HEK293 (cell line): ENCODE measurements around the gene GUK1.

Source experiments
- CTCF ChIA-PET: fragments of 350-600 bp; formaldehyde crosslinking; extraction: SDS; loops from one replicate; lab custom pipeline; 2021; ENCODE audit warnings: antibody characterized with exemption; lab: Yijun Ruan, JAX
- POLR2A ChIA-PET: fragments of 300-600 bp; formaldehyde crosslinking; extraction: SDS; loops from one replicate; lab custom pipeline; 2020; ENCODE audit warnings: antibody characterized with exemption, inconsistent platforms; lab: Yijun Ruan, JAX
- H3K27ac ChIP-seq: fragments of 200-500 bp; sonication (Bioruptor generic); 2 replicates; pipeline ENCODE4 v1.5.1; 2014; ENCODE audit warnings: low read depth, low read length, control low read depth, inconsistent platforms; ENCODE audit errors: extremely low read depth
- H3K36me3 ChIP-seq, 2 experiments: fragments of 200-500 bp in 1 of 2; sonication (Bioruptor generic) in 1 of 2; 1 replicate in 1 of 2; 2 replicates in 1 of 2; pipeline ENCODE4 v1.5.1; 2014 to 2017; ENCODE audit warnings: inconsistent platforms in 2 of 2, low read length in 2 of 2; ENCODE audit not compliant: control insufficient read depth in 2 of 2, insufficient read depth in 1 of 2
- H3K4me1 ChIP-seq: fragments of 200-500 bp; sonication (Bioruptor generic); 2 replicates; pipeline ENCODE4 v1.5.1; 2014; ENCODE audit warnings: mild to moderate bottlenecking, low read length, inconsistent platforms; ENCODE audit not compliant: control insufficient read depth, insufficient read depth
- H3K4me3 ChIP-seq: 2 replicates; pipeline ENCODE4 v1.5.1; 2011; ENCODE audit warnings: low read depth, mild to moderate bottlenecking, control low read depth, low read length, moderate library complexity
- H3K9me3 ChIP-seq: fragments of 200-500 bp; sonication (Bioruptor generic); 2 replicates; pipeline ENCODE4 v1.5.1; 2014; ENCODE audit warnings: low read depth, low read length, inconsistent platforms; ENCODE audit not compliant: control insufficient read depth, insufficient read depth
- EGR2 ChIP-seq: fragments of 450-650 bp; formaldehyde crosslinking; IDR thresholded peaks from 2 replicates; pipeline ENCODE4 v1.5.1; 2016; ENCODE audit warnings: low read depth, missing biosample characterization, missing genetic modification characterization
- GFI1B ChIP-seq: fragments of 450-650 bp; formaldehyde crosslinking; IDR thresholded peaks from 2 replicates; pipeline ENCODE4 v1.5.1; 2016; ENCODE audit warnings: missing biosample characterization, missing genetic modification characterization
- GLIS1 ChIP-seq: fragments of 450-650 bp; formaldehyde crosslinking; IDR thresholded peaks from 2 replicates; pipeline ENCODE4 v1.5.1; 2016; ENCODE audit warnings: missing biosample characterization, missing genetic modification characterization
- KLF1 ChIP-seq: fragments of 450-650 bp; formaldehyde crosslinking; IDR thresholded peaks from 2 replicates; pipeline ENCODE4 v1.5.1; 2016; ENCODE audit warnings: missing biosample characterization, missing genetic modification characterization
- KLF17 ChIP-seq: fragments of 450-650 bp; formaldehyde crosslinking; IDR thresholded peaks from 2 replicates; pipeline ENCODE4 v1.5.1; 2016; ENCODE audit warnings: missing biosample characterization, missing genetic modification characterization
- SP3 ChIP-seq: fragments of 450-650 bp; formaldehyde crosslinking; IDR thresholded peaks from 2 replicates; pipeline ENCODE4 v1.5.1; 2016; ENCODE audit warnings: missing biosample characterization, missing genetic modification characterization
- ZBTB48 ChIP-seq: fragments of 450-650 bp; formaldehyde crosslinking; IDR thresholded peaks from 2 replicates; pipeline ENCODE4 v1.5.1; 2016; ENCODE audit warnings: missing biosample characterization, missing genetic modification characterization
- ZEB2 ChIP-seq: fragments of 450-650 bp; formaldehyde crosslinking; IDR thresholded peaks from 2 replicates; pipeline ENCODE4 v1.5.1; 2016; ENCODE audit warnings: missing biosample characterization, missing genetic modification characterization
- ZFHX2 ChIP-seq: fragments of 450-650 bp; formaldehyde crosslinking; conservative IDR thresholded peaks from 2 replicates; pipeline ENCODE4 v1.5.1; 2016; ENCODE audit warnings: missing biosample characterization, missing genetic modification characterization
- ZNF175 ChIP-seq: fragments of 450-650 bp; formaldehyde crosslinking; IDR thresholded peaks from 2 replicates; pipeline ENCODE4 v1.5.1; 2016; ENCODE audit warnings: missing biosample characterization, missing genetic modification characterization
- ZNF211 ChIP-seq: fragments of 450-650 bp; formaldehyde crosslinking; IDR thresholded peaks from 2 replicates; pipeline ENCODE4 v1.5.1; 2016; ENCODE audit warnings: low read depth, missing biosample characterization, missing genetic modification characterization
- ZNF280C ChIP-seq: fragments of 450-650 bp; formaldehyde crosslinking; IDR thresholded peaks from 2 replicates; pipeline ENCODE4 v1.5.1; 2016; ENCODE audit warnings: missing biosample characterization, missing genetic modification characterization
- ZNF324 ChIP-seq: fragments of 450-650 bp; formaldehyde crosslinking; IDR thresholded peaks from 2 replicates; pipeline ENCODE4 v1.5.1; 2016; ENCODE audit warnings: missing biosample characterization, missing genetic modification characterization
- ZNF341 ChIP-seq: fragments of 450-650 bp; formaldehyde crosslinking; IDR thresholded peaks from 2 replicates; pipeline ENCODE4; 2016; ENCODE audit warnings: low read depth, missing biosample characterization, missing genetic modification characterization
- ZNF391 ChIP-seq: fragments of 450-650 bp; formaldehyde crosslinking; IDR thresholded peaks from 2 replicates; pipeline ENCODE4 v1.5.1; 2016; ENCODE audit warnings: low read depth, missing biosample characterization, missing genetic modification characterization, borderline replicate concordance
- ZNF423 ChIP-seq: fragments of 450-650 bp; formaldehyde crosslinking; IDR thresholded peaks from 2 replicates; pipeline ENCODE4 v1.5.1; 2016; ENCODE audit warnings: missing biosample characterization, missing genetic modification characterization
- ZNF513 ChIP-seq: fragments of 450-650 bp; IDR thresholded peaks from 2 replicates; pipeline ENCODE4 v1.5.1; 2018; ENCODE audit warnings: missing biosample characterization, missing genetic modification characterization
- ZNF558 ChIP-seq: fragments of 450-650 bp; formaldehyde crosslinking; IDR thresholded peaks from 2 replicates; pipeline ENCODE4 v1.5.1; 2016; ENCODE audit warnings: missing biosample characterization, missing genetic modification characterization
- ZNF610 ChIP-seq: fragments of 450-650 bp; formaldehyde crosslinking; IDR thresholded peaks from 2 replicates; pipeline ENCODE4 v1.5.1; 2016; ENCODE audit warnings: missing biosample characterization, missing genetic modification characterization, borderline replicate concordance
- ZNF626 ChIP-seq: fragments of 450-650 bp; sonication (Bioruptor Pico); formaldehyde crosslinking; IDR thresholded peaks from 2 replicates; pipeline ENCODE4 v1.5.1; 2018; ENCODE audit warnings: missing biosample characterization, missing genetic modification characterization, inconsistent platforms
- ZNF660 ChIP-seq: fragments of 450-650 bp; IDR thresholded peaks from 2 replicates; pipeline ENCODE4 v1.5.1; 2018; ENCODE audit warnings: missing biosample characterization, mild to moderate bottlenecking, missing genetic modification characterization
- ZNF670 ChIP-seq: fragments of 450-650 bp; formaldehyde crosslinking; IDR thresholded peaks from 2 replicates; pipeline ENCODE4 v1.5.1; 2016; ENCODE audit warnings: missing biosample characterization, missing genetic modification characterization, low read depth
- ZNF776 ChIP-seq: fragments of 450-650 bp; formaldehyde crosslinking; IDR thresholded peaks from 2 replicates; pipeline ENCODE4 v1.5.0; 2017; ENCODE audit warnings: missing biosample characterization, missing genetic modification characterization, borderline replicate concordance
- TF ChIP-seq, protein P1 (sequence below): fragments of 450-650 bp; formaldehyde crosslinking; IDR thresholded peaks from 2 replicates; pipeline ENCODE4 v1.5.1; 2016; ENCODE audit warnings: missing biosample characterization, missing genetic modification characterization
- TF ChIP-seq, protein P2 (sequence below): fragments of 450-650 bp; formaldehyde crosslinking; conservative IDR thresholded peaks from 2 replicates; pipeline ENCODE4 v1.5.1; 2016; ENCODE audit warnings: low read depth, missing biosample characterization, missing genetic modification characterization

The GUK1 gene

DNA sequence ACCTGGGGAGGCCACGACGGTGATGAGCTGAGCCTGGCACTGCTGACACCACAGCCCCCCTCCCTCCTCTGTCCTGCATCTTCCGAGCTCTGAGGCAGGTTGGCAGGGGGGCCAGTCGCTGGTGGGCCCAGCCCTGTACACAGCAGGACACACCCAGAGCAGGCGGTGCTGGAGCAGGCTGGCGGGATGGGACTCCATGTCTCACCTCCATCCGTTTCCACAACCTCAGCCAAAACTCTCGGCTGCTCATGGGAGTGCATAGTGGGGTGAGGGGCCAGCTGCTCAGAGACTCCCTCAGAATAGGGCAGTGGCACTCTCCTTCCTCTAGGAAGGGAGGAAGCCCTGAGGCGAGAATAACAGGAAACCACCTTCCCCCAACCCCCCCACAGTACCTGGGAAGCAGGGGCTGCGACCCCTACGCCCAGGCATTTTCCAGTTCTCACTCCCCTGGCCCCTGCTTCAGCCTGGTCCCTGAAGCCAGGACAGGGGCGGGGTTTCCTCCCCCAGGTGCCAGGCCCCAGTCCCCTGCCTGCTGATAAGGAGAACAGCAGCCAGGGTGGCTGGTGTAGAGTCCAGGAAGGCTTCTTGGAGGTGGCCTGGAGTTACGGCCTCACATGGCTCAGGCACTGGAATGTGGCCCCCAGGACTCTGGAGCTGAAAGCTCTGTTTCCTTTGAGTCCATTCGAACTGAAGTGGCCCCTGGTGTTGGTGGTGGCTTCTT is 22.4 kb downstream of the GUK1 start (continued):
- TF ChIP-seq ZNF626 (tag by site-specific recombination) (no peak), ZEB2 (tag by site-specific recombination) (no peak), ZBTB48 (tag by site-specific recombination) (peak; percentile 48), ZNF211 (tag by site-specific recombination) (no peak), SP3 (tag by site-specific recombination) (no peak), ZFHX2 (tag by site-specific recombination) (no peak), ZNF280C (no peak), ZNF670 (tag by site-specific recombination) (no peak), ZNF558 (tag by site-specific recombination) (no peak), KLF1 (tag by site-specific recombination) (peak; percentile 51), ZNF175 (tag by site-specific recombination) (no peak), ZNF776 (no peak), ZNF391 (tag by site-specific recombination) (no peak)
- TF ChIP-seq, protein P1, sequence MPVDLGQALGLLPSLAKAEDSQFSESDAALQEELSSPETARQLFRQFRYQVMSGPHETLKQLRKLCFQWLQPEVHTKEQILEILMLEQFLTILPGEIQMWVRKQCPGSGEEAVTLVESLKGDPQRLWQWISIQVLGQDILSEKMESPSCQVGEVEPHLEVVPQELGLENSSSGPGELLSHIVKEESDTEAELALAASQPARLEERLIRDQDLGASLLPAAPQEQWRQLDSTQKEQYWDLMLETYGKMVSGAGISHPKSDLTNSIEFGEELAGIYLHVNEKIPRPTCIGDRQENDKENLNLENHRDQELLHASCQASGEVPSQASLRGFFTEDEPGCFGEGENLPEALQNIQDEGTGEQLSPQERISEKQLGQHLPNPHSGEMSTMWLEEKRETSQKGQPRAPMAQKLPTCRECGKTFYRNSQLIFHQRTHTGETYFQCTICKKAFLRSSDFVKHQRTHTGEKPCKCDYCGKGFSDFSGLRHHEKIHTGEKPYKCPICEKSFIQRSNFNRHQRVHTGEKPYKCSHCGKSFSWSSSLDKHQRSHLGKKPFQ (tag by site-specific recombination): no peak
- TF ChIP-seq, all 188 proteins: peak for 7

DNA sequence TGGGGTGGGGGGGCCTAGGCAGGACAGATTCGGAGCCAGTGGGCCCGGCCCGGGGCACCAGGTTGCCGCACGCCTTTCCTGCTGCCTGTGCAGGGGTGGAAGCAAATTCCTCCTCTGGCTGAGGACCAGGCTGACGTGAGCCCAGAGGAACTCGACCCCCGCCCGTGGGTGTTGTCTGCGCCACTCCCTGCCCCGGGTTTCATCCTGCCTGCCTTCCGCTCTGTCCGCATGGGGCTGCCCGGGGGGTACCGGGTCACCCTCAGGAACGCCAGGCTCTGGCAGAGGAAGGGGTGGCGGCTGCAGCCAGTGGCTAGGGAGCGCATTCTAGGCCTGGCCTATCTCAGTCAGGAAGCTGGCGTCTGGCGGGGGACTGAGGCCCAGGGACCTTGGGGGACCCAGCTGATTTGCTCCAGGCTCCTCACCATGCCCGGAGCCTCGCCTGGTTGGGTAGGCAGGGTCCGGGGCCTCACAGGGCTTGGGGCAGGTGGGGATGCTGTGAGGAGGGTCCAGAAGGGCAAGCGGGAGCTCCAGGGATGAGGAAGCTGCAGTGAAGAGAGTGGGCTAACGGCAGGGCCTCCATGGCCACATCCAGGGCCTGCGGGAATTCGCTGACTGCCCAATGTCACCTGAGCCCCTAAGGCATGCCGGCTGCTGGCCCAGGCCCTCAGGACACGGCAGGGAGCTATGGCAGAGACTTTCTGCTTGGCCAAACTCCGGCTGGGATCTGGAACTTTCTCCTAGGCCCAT is 23.1 kb downstream of the GUK1 start:
- Histone ChIP-seq H3K4me3 (no peak overlapping the region), H3K36me3 (no peaks in the 10 kb centered on the region), H3K9me3 (no peaks in the 10 kb centered on the region), H3K27ac (no peak overlapping the region), H3K4me1 (peaks cover 4% of the 10 kb centered on the region)
- CTCF ChIA-PET: interaction anchor here (0.6 to 6.1 kb wide), 5 partner anchors 22 to 165 kb away, joined by 3 to 50 read pairs (median 3); no protein-coding TSS in a partner anchor
- POLR2A ChIA-PET: interaction anchor here (0.5 to 7.7 kb wide), 5 partner anchors 10 to 1196 kb away, joined by 3 to 82 read pairs (median 8); partner anchors contain the start of gene GJC2
- TF ChIP-seq GLIS1 (tag by site-specific recombination) (peak; percentile 6; the same call in 1 of the 2 replicates), ZFHX2 (tag by site-specific recombination) (peak; percentile 39; the same call in 1 of the 2 replicates), EGR2 (tag by site-specific recombination) (peak; percentile 37; the same call in 1 of the 2 replicates), KLF17 (tag by site-specific recombination) (peak; percentile 81), ZNF423 (tag by site-specific recombination) (no peak), GFI1B (tag by site-specific recombination) (no peak), ZNF341 (tag by site-specific recombination) (no peak), ZBTB48 (tag by site-specific recombination) (no peak), ZNF324 (tag by site-specific recombination) (no peak), ZNF513 (tag by site-specific recombination) (no peak), ZNF610 (tag by site-specific recombination) (no peak), ZNF660 (tag by site-specific recombination) (no peak), KLF1 (tag by site-specific recombination) (peak; percentile 98)
- TF ChIP-seq, protein P2, sequence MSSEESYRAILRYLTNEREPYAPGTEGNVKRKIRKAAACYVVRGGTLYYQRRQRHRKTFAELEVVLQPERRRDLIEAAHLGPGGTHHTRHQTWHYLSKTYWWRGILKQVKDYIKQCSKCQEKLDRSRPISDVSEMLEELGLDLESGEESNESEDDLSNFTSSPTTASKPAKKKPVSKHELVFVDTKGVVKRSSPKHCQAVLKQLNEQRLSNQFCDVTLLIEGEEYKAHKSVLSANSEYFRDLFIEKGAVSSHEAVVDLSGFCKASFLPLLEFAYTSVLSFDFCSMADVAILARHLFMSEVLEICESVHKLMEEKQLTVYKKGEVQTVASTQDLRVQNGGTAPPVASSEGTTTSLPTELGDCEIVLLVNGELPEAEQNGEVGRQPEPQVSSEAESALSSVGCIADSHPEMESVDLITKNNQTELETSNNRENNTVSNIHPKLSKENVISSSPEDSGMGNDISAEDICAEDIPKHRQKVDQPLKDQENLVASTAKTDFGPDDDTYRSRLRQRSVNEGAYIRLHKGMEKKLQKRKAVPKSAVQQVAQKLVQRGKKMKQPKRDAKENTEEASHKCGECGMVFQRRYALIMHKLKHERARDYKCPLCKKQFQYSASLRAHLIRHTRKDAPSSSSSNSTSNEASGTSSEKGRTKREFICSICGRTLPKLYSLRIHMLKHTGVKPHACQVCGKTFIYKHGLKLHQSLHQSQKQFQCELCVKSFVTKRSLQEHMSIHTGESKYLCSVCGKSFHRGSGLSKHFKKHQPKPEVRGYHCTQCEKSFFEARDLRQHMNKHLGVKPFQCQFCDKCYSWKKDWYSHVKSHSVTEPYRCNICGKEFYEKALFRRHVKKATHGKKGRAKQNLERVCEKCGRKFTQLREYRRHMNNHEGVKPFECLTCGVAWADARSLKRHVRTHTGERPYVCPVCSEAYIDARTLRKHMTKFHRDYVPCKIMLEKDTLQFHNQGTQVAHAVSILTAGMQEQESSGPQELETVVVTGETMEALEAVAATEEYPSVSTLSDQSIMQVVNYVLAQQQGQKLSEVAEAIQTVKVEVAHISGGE (tag by site-specific recombination): no peak
